ENCODE data around the gene DHX16. TPM values are rescaled to one million over a fixed set of nuclear protein-coding genes. Genes with fewer than 3 reads are reported as not detected.

DHX16 gene
- total and polyA plus RNA-seq, 8 donors, result 23.8 to 43.4 (median 40.0) TPM

GRCh38 chr6:30707281-30707850, 34.6 kb upstream of the DHX16 start:
- Histone ChIP-seq H3K27me3 (no peaks in the 10 kb centered on the region), H3K4me3 (no peak overlapping the region), H3K4me1 (peaks cover 0 to 11% of the 10 kb centered on the region in 2 donors), H3K36me3 (peaks cover 0 to 81% of the 10 kb centered on the region in 2 donors), H3K9me3 (no peaks in the 10 kb centered on the region), H3K27ac (no peak overlapping the region)
- TF ChIP-seq CTCF (IDR thresholded peaks at IDR 0.05), result no peak
- no peak for DNase-seq
- intact Hi-C loops (cut with DNase I), result no loop called here
- ATAC-seq, result no peak

- H3K27ac ChIP-seq, result no peak overlapping the region
- TF ChIP-seq CTCF (IDR thresholded peaks at IDR 0.05), result no peak
- no peak for ATAC-seq
- H3K27me3 ChIP-seq, result no peaks in the 10 kb centered on the region
- peaks cover 0 to 15% of the 10 kb centered on the region in 2 donors for H3K4me1 ChIP-seq
- DNase-seq, result no peak
- intact Hi-C loops (cut with DNase I), result no loop called here
- H3K9me3 ChIP-seq, result no peaks in the 10 kb centered on the region
- H3K36me3 ChIP-seq, result peaks cover 0 to 70% of the 10 kb centered on the region in 2 donors
- H3K4me3 ChIP-seq, result no peak overlapping the region
Measured at GRCh38 chr6:30705620-30706019, 32.8 kb upstream of the DHX16 start.

GRCh38 chr6:30703821-30704220, 31.0 kb upstream of the DHX16 start:
- Histone ChIP-seq H3K27me3 (no peaks in the 10 kb centered on the region), H3K9me3 (no peaks in the 10 kb centered on the region), H3K4me1 (peaks cover 0 to 21% of the 10 kb centered on the region in 2 donors), H3K4me3 (no peak overlapping the region), H3K27ac (no peak overlapping the region), H3K36me3 (peaks cover 0 to 55% of the 10 kb centered on the region in 2 donors)
- intact Hi-C loops (cut with DNase I), result no loop called here
- no peak for DNase-seq
- no peak for ATAC-seq
- TF ChIP-seq CTCF (IDR thresholded peaks at IDR 0.05), result no peak

- DNase-seq, result no peak
- ATAC-seq, result no peak
- Histone ChIP-seq H3K27me3 (no peaks in the 10 kb centered on the region), H3K9me3 (no peaks in the 10 kb centered on the region), H3K4me3 (no peak overlapping the region), H3K27ac (no peak overlapping the region), H3K4me1 (peaks cover 0 to 21% of the 10 kb centered on the region in 2 donors), H3K36me3 (peaks cover 0 to 52% of the 10 kb centered on the region in 2 donors)
- TF ChIP-seq CTCF (IDR thresholded peaks at IDR 0.05), result no peak
- intact Hi-C loops (cut with DNase I), result no loop called here
Measured at GRCh38 chr6:30703011-30703410, 30.2 kb upstream of the DHX16 start.

- DNase-seq (no peak), ATAC-seq (peak; percentile 87)
- H3K4me1 ChIP-seq, result peaks cover 0 to 21% of the 10 kb centered on the region in 2 donors
- no peaks in the 10 kb centered on the region for H3K9me3 ChIP-seq
- peaks cover 0 to 27% of the 10 kb centered on the region in 2 donors for H3K36me3 ChIP-seq
- no peaks in the 10 kb centered on the region for H3K27me3 ChIP-seq
- TF ChIP-seq CTCF (IDR thresholded peaks at IDR 0.05), result no peak
- intact Hi-C loops (cut with DNase I), result no loop called here
- H3K27ac ChIP-seq, result peak overlapping the region in 1 of 2 donors; percentile 18
- no peak overlapping the region for H3K4me3 ChIP-seq
Measured at GRCh38 chr6:30700340-30700739, 27.5 kb upstream of the DHX16 start.
